Neural cell (in vitro differentiated cells): ENCODE measurements around the gene CCDC9.
A peak's percentile ranks its signal among the peaks of the same experiment; 100 is the strongest.

Source experiments
- EZH2 ChIP-seq: fragments of 200-600, 300-800 bp; shearing (Covaris generic), sonication (generic); IDR thresholded peaks from 2 replicates; pipeline ENCODE4 v1.6.1; 2014; ENCODE audit warnings: antibody characterized with exemption, low read length, borderline replicate concordance, mild to moderate bottlenecking; ENCODE audit not compliant: insufficient read depth, poor library complexity, severe bottlenecking
- POLR2AphosphoS5 ChIP-seq: IDR thresholded peaks from 2 replicates; pipeline ENCODE4 v1.6.1; 2012
- RAD21 ChIP-seq: fragments of 450-650 bp; conservative IDR thresholded peaks from 2 replicates; pipeline ENCODE4 v1.6.1; 2014; ENCODE audit warnings: antibody characterized with exemption, mild to moderate bottlenecking, moderate library complexity
- SMC3 ChIP-seq: fragments of 450-650 bp; conservative IDR thresholded peaks from 2 replicates; pipeline ENCODE4 v1.6.1; 2014; ENCODE audit warnings: antibody characterized with exemption, mild to moderate bottlenecking, moderate library complexity; ENCODE audit not compliant: poor library complexity
- TAF1 ChIP-seq: IDR thresholded peaks from 2 replicates; pipeline ENCODE4 v1.6.1; 2012; ENCODE audit warnings: low read depth
- TF ChIP-seq, protein P1 (sequence below): fragments of 450-650 bp; IDR thresholded peaks from 2 replicates; pipeline ENCODE4 v1.5.1; 2014; ENCODE audit warnings: antibody characterized with exemption, mild to moderate bottlenecking, moderate library complexity; ENCODE audit not compliant: poor library complexity, severe bottlenecking
- TF ChIP-seq, protein P2 (sequence below): IDR thresholded peaks from 2 replicates; pipeline ENCODE4 v1.6.1; 2012; ENCODE audit warnings: borderline replicate concordance

DNA sequence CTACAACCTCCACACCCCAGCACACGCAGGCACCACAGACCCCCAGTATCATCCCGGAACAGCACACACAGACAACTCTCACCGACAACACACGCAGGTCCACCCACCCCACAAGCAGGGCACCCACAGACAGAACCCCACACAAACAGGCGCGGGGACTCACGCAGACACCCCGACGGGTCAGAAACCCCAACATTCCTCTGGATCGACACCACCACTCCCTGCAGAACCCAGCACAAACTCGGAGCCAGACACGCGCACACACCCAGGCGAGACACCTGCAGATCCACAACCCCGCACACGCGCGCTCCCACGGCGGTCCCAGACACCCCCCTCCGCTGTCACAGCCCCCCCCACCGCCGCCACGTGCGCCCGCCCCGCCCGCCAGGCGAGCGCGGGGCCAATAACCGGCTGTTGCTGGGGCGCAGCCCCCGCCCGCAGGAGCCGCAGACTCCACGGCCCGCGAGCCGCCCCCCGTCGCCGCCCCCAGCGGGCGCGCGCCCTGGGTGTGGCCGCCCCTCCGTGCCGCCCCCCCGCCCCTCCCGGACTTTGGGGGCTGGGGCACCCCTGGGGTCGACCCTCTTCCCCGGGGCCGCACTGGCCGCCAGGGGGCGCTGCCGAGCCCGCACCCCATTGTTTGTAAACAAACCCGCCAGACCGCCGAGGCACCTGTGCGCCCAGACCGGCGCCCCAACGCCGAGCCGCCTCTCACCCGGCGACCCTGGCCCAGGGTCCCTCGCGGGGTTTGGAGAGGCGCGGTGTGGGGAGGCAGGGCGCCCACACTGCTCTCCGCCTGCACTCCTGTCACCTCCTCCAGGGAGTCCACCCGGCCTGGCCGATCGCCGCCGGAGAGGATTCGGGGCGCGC, 26.0 kb upstream of the CCDC9 start:
- TF ChIP-seq, protein P1, sequence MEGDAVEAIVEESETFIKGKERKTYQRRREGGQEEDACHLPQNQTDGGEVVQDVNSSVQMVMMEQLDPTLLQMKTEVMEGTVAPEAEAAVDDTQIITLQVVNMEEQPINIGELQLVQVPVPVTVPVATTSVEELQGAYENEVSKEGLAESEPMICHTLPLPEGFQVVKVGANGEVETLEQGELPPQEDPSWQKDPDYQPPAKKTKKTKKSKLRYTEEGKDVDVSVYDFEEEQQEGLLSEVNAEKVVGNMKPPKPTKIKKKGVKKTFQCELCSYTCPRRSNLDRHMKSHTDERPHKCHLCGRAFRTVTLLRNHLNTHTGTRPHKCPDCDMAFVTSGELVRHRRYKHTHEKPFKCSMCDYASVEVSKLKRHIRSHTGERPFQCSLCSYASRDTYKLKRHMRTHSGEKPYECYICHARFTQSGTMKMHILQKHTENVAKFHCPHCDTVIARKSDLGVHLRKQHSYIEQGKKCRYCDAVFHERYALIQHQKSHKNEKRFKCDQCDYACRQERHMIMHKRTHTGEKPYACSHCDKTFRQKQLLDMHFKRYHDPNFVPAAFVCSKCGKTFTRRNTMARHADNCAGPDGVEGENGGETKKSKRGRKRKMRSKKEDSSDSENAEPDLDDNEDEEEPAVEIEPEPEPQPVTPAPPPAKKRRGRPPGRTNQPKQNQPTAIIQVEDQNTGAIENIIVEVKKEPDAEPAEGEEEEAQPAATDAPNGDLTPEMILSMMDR: peak; percentile 75
- TF ChIP-seq TAF1: no peak
- peak; percentile 5 for TF ChIP-seq POLR2AphosphoS5
- TF ChIP-seq, protein P2, sequence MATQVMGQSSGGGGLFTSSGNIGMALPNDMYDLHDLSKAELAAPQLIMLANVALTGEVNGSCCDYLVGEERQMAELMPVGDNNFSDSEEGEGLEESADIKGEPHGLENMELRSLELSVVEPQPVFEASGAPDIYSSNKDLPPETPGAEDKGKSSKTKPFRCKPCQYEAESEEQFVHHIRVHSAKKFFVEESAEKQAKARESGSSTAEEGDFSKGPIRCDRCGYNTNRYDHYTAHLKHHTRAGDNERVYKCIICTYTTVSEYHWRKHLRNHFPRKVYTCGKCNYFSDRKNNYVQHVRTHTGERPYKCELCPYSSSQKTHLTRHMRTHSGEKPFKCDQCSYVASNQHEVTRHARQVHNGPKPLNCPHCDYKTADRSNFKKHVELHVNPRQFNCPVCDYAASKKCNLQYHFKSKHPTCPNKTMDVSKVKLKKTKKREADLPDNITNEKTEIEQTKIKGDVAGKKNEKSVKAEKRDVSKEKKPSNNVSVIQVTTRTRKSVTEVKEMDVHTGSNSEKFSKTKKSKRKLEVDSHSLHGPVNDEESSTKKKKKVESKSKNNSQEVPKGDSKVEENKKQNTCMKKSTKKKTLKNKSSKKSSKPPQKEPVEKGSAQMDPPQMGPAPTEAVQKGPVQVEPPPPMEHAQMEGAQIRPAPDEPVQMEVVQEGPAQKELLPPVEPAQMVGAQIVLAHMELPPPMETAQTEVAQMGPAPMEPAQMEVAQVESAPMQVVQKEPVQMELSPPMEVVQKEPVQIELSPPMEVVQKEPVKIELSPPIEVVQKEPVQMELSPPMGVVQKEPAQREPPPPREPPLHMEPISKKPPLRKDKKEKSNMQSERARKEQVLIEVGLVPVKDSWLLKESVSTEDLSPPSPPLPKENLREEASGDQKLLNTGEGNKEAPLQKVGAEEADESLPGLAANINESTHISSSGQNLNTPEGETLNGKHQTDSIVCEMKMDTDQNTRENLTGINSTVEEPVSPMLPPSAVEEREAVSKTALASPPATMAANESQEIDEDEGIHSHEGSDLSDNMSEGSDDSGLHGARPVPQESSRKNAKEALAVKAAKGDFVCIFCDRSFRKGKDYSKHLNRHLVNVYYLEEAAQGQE: no peak
- no peak for TF ChIP-seq EZH2
- TF ChIP-seq RAD21: no peak
- TF ChIP-seq SMC3: peak; percentile 61
